GM08714 (cell line): ENCODE measurements around the gene ESPNL.

ENCODE experiments used
- H3K4me3 ChIP-seq: fragments of 200-500 bp; sonication (Bioruptor generic); 2 replicates; pipeline ENCODE4 v1.5.1; 2014; ENCODE audit warnings: mild to moderate bottlenecking, low read length, inconsistent platforms
- ZNF274 ChIP-seq: IDR thresholded peaks from 2 replicates; pipeline ENCODE4 v1.6.1; 2012; ENCODE audit warnings: mild to moderate bottlenecking, low read depth, low read length

ESPNL gene

GRCh38 chr2:238151628-238152235, 51.6 kb downstream of the ESPNL start:
- H3K4me3 ChIP-seq: no peak overlapping the region
- TF ChIP-seq ZNF274: no peak

- H3K4me3 ChIP-seq: no peak overlapping the region
- no peak for TF ChIP-seq ZNF274
Measured at GRCh38 chr2:238152771-238153688, 52.9 kb downstream of the ESPNL start.

GRCh38 chr2:238154570-238154969, 54.4 kb downstream of the ESPNL start:
- H3K4me3 ChIP-seq: no peak overlapping the region
- TF ChIP-seq ZNF274: no peak

GRCh38 chr2:238155051-238155760, 55.1 kb downstream of the ESPNL start:
- no peak overlapping the region for H3K4me3 ChIP-seq
- no peak for TF ChIP-seq ZNF274

GRCh38 chr2:238155761-238156694, 55.9 kb downstream of the ESPNL start:
- no peak overlapping the region for H3K4me3 ChIP-seq
- TF ChIP-seq ZNF274: no peak

GRCh38 chr2:238157506-238158017, 57.4 kb downstream of the ESPNL start:
- TF ChIP-seq ZNF274: no peak
- H3K4me3 ChIP-seq: no peak overlapping the region

GRCh38 chr2:238158018-238158508, 57.9 kb downstream of the ESPNL start:
- no peak for TF ChIP-seq ZNF274
- H3K4me3 ChIP-seq: no peak overlapping the region

GRCh38 chr2:238158509-238159070, 58.5 kb downstream of the ESPNL start, which contains the start of gene ERFE:
TSS of gene ERFE (plus strand) at chr2:238158970. CDS start at chr2:238159008, 38 bp downstream.
- H3K4me3 ChIP-seq: peak within 1 kb of the TSS; percentile 26; the same call in 1 of the 2 replicates
- TF ChIP-seq ZNF274: no peak

GRCh38 chr2:238159071-238159539, 59.0 kb downstream of the ESPNL start:
- H3K4me3 ChIP-seq: peak overlapping the region; percentile 26; the same call in 1 of the 2 replicates
- no peak for TF ChIP-seq ZNF274

GRCh38 chr2:238159661-238160205, 59.6 kb downstream of the ESPNL start:
- no peak for TF ChIP-seq ZNF274
- no peak overlapping the region for H3K4me3 ChIP-seq

- TF ChIP-seq ZNF274: no peak
- H3K4me3 ChIP-seq: no peak overlapping the region
Measured at GRCh38 chr2:238160206-238161129, 60.3 kb downstream of the ESPNL start.
